Measurements from ENCODE around the gene ARL6IP5. TPM values are rescaled to one million over a fixed set of nuclear protein-coding genes. Genes with fewer than 3 reads are reported as not detected.

Gene ARL6IP5
- total and polyA plus RNA-seq, 9 of the 15 experiments (the other 6 are each of a cell fraction or from before 2014, with no cell fraction given) = 10.3 to 54.0 (median 12.7) TPM

DNA sequence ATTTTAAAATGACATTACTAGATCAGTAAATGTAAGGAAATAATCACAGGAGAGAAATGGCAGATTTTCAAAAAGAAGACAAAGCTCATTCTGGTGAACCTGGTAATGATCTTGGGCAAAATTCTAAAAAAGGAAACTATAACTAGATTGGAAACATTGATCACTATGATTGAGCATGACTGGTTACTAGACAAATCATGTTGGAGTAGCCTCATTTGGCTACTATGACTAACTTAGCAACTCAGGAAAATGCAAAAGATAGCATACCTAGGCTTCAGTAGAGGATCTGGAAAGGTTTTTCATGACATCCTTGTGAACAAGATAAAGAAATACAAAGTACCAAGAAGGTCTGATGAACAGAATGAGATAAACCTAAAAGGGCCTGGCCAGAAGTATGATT is 25.0 kb upstream of the ARL6IP5 start (continued):
- TF ChIP-seq, protein P1, sequence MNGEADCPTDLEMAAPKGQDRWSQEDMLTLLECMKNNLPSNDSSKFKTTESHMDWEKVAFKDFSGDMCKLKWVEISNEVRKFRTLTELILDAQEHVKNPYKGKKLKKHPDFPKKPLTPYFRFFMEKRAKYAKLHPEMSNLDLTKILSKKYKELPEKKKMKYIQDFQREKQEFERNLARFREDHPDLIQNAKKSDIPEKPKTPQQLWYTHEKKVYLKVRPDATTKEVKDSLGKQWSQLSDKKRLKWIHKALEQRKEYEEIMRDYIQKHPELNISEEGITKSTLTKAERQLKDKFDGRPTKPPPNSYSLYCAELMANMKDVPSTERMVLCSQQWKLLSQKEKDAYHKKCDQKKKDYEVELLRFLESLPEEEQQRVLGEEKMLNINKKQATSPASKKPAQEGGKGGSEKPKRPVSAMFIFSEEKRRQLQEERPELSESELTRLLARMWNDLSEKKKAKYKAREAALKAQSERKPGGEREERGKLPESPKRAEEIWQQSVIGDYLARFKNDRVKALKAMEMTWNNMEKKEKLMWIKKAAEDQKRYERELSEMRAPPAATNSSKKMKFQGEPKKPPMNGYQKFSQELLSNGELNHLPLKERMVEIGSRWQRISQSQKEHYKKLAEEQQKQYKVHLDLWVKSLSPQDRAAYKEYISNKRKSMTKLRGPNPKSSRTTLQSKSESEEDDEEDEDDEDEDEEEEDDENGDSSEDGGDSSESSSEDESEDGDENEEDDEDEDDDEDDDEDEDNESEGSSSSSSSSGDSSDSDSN (IDR thresholded peaks at IDR 0.05; ENCODE audit: borderline replicate concordance in 1 of 2, low read depth in 2 of 2, low read length in 2 of 2) = no peak
- TF ChIP-seq BRD9 (IDR thresholded peaks at IDR 0.05; ENCODE audit: low read depth, partially characterized antibody) = no peak
- TF ChIP-seq CBFB (CRISPR knock-in tag; IDR thresholded peaks at IDR 0.05) = no peak
- TF ChIP-seq, protein P2, sequence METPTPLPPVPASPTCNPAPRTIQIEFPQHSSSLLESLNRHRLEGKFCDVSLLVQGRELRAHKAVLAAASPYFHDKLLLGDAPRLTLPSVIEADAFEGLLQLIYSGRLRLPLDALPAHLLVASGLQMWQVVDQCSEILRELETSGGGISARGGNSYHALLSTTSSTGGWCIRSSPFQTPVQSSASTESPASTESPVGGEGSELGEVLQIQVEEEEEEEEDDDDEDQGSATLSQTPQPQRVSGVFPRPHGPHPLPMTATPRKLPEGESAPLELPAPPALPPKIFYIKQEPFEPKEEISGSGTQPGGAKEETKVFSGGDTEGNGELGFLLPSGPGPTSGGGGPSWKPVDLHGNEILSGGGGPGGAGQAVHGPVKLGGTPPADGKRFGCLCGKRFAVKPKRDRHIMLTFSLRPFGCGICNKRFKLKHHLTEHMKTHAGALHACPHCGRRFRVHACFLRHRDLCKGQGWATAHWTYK (CRISPR knock-in tag; IDR thresholded peaks at IDR 0.05) = no peak
- no peak for TF ChIP-seq ZC3H4 (CRISPR knock-in tag; IDR thresholded peaks at IDR 0.05; ENCODE audit: borderline replicate concordance)
- TF ChIP-seq, protein P3, sequence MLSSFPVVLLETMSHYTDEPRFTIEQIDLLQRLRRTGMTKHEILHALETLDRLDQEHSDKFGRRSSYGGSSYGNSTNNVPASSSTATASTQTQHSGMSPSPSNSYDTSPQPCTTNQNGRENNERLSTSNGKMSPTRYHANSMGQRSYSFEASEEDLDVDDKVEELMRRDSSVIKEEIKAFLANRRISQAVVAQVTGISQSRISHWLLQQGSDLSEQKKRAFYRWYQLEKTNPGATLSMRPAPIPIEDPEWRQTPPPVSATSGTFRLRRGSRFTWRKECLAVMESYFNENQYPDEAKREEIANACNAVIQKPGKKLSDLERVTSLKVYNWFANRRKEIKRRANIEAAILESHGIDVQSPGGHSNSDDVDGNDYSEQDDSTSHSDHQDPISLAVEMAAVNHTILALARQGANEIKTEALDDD (IDR thresholded peaks at IDR 0.05) = no peak
- no peak for TF ChIP-seq KAT7 (CRISPR knock-in tag; IDR thresholded peaks at IDR 0.05; ENCODE audit: borderline replicate concordance)
- TF ChIP-seq NR4A1 (CRISPR knock-in tag; IDR thresholded peaks at IDR 0.05) = no peak
- no peak for TF ChIP-seq NR4A1 (tag; IDR thresholded peaks at IDR 0.05)

Measured in K562 (cell line).